H9 (cell line): ENCODE results near the gene OGFR. TPM values are rescaled to one million over a fixed set of nuclear protein-coding genes. Genes with fewer than 3 reads are reported as not detected.

Source experiments
- DNase-seq: peaks from one replicate; pipeline ENCODE4 v3.0.0-alpha.2; 2017
- H2AFZ ChIP-seq: one replicate; pipeline ENCODE4 v1.6.1; 2013; ENCODE audit warnings: mild to moderate bottlenecking, low read length, control low read depth, moderate library complexity
- H2AK5ac ChIP-seq: 2 replicates; pipeline ENCODE4 v1.6.1; 2013; ENCODE audit warnings: low read length, control low read depth, mixed read lengths; ENCODE audit not compliant: insufficient read length
- H2BK120ac ChIP-seq: one replicate; pipeline ENCODE4 v1.6.1; 2013; ENCODE audit warnings: low read depth, mild to moderate bottlenecking, low read length, control low read depth, inconsistent platforms; ENCODE audit not compliant: poor library complexity, severe bottlenecking
- H2BK12ac ChIP-seq: 2 replicates; pipeline ENCODE4 v1.6.1; 2013; ENCODE audit warnings: low read length, control low read depth, mixed read lengths, low read depth; ENCODE audit not compliant: insufficient read length
- H2BK15ac ChIP-seq: 2 replicates; pipeline ENCODE4 v1.6.1; 2013; ENCODE audit warnings: low read depth, low read length, control low read depth
- H2BK20ac ChIP-seq: one replicate; pipeline ENCODE4 v1.6.1; 2013; ENCODE audit warnings: low read depth, mild to moderate bottlenecking, low read length, control low read depth, inconsistent platforms; ENCODE audit not compliant: poor library complexity, severe bottlenecking
- H2BK5ac ChIP-seq: 2 replicates; pipeline ENCODE4 v1.6.1; 2013; ENCODE audit warnings: low read length, control low read depth, mixed read lengths; ENCODE audit not compliant: insufficient read length
- H3K14ac ChIP-seq: 2 replicates; pipeline ENCODE4 v1.6.1; 2013; ENCODE audit warnings: low read length, control low read depth; ENCODE audit not compliant: insufficient read depth
- H3K18ac ChIP-seq: 2 replicates; pipeline ENCODE4 v1.6.1; 2013; ENCODE audit warnings: low read depth, mild to moderate bottlenecking, mixed read lengths, low read length, control low read depth; ENCODE audit not compliant: insufficient read length
- H3K23ac ChIP-seq: 2 replicates; pipeline ENCODE4 v1.6.1; 2013; ENCODE audit warnings: low read length, control low read depth, mixed read lengths, low read depth; ENCODE audit not compliant: insufficient read length
- H3K23me2 ChIP-seq: 2 replicates; pipeline ENCODE4 v1.6.1; 2013; ENCODE audit warnings: low read depth, mild to moderate bottlenecking, mixed read lengths, low read length, control low read depth; ENCODE audit not compliant: insufficient read length, poor library complexity, severe bottlenecking
- H3K27ac ChIP-seq: 2 replicates; pipeline ENCODE4 v1.5.1; 2013; ENCODE audit warnings: low read length, control low read depth, mixed read lengths, low read depth; ENCODE audit not compliant: insufficient read length
- H3K27me3 ChIP-seq: 2 replicates; pipeline ENCODE4 v1.6.1; 2013; ENCODE audit warnings: low read length, control low read depth, inconsistent platforms; ENCODE audit not compliant: insufficient read depth
- H3K4ac ChIP-seq: 2 replicates; pipeline ENCODE4 v1.6.1; 2013; ENCODE audit warnings: low read depth, mild to moderate bottlenecking, control low read depth, inconsistent platforms, low read length, moderate library complexity
- H3K4me1 ChIP-seq: 2 replicates; pipeline ENCODE4 v1.6.1; 2013; ENCODE audit warnings: low read length, control low read depth, inconsistent platforms; ENCODE audit not compliant: insufficient read depth
- H3K4me2 ChIP-seq: 2 replicates; pipeline ENCODE4 v1.6.1; 2013; ENCODE audit warnings: low read length, control low read depth, mixed read lengths; ENCODE audit not compliant: insufficient read length, insufficient read depth
- H3K56ac ChIP-seq: 2 replicates; pipeline ENCODE4 v1.6.1; 2013; ENCODE audit warnings: low read depth, mild to moderate bottlenecking, mixed read lengths, low read length, control low read depth; ENCODE audit not compliant: insufficient read length
- H3K79me1 ChIP-seq: 2 replicates; pipeline ENCODE4 v1.6.1; 2013; ENCODE audit warnings: low read depth, mild to moderate bottlenecking, moderate library complexity, low read length, control low read depth, inconsistent platforms; ENCODE audit not compliant: insufficient read depth, poor library complexity, severe bottlenecking
- H3K79me2 ChIP-seq: 2 replicates; pipeline ENCODE4 v1.6.1; 2013; ENCODE audit warnings: low read length, control low read depth, inconsistent platforms; ENCODE audit not compliant: insufficient read depth
- H3K9ac ChIP-seq: 2 replicates; pipeline ENCODE4 v1.6.1; 2013; ENCODE audit warnings: low read length, control low read depth, mixed read lengths; ENCODE audit not compliant: insufficient read length; ENCODE audit errors: extremely low read depth
- H3K9me3 ChIP-seq: one replicate; pipeline ENCODE4 v1.6.1; 2013; ENCODE audit warnings: low read depth, low read length, inconsistent platforms; ENCODE audit not compliant: control insufficient read depth
- H3T11ph ChIP-seq: one replicate; pipeline ENCODE4 v1.6.1; 2013; ENCODE audit warnings: mild to moderate bottlenecking, low read length, control low read depth, inconsistent platforms
- H4K20me1 ChIP-seq: one replicate; pipeline ENCODE4 v1.6.1; 2013; ENCODE audit not compliant: control insufficient read depth, insufficient read length, insufficient read depth
- H4K5ac ChIP-seq: 2 replicates; pipeline ENCODE4 v1.6.1; 2013; ENCODE audit warnings: low read depth, mild to moderate bottlenecking, mixed read lengths, low read length, control low read depth; ENCODE audit not compliant: insufficient read length
- H4K8ac ChIP-seq: replicated peaks from 2 replicates; pipeline ENCODE4 v1.6.1; 2013; ENCODE audit warnings: low read length, control low read depth, mixed read lengths, low read depth; ENCODE audit not compliant: insufficient read length
- H4K91ac ChIP-seq: 2 replicates; pipeline ENCODE4 v1.6.1; 2013; ENCODE audit warnings: low read depth, mild to moderate bottlenecking, moderate library complexity, mixed read lengths, low read length, control low read depth; ENCODE audit not compliant: insufficient read length
- H3K27ac Mint-ChIP-seq, 3 experiments: 2 replicates in 2 of 3; 3 replicates in 1 of 3; pipeline ENCODE4 v1.8.0; 2020 to 2021; ENCODE audit warnings: mixed read lengths in 3 of 3, mild to moderate bottlenecking in 1 of 3, moderate library complexity in 1 of 3
- H3K27me3 Mint-ChIP-seq: 2 replicates; pipeline ENCODE4 v1.8.0; 2021; ENCODE audit warnings: low read depth, mild to moderate bottlenecking, moderate library complexity, mixed read lengths
- H3K36me3 Mint-ChIP-seq, 3 experiments: 2 replicates in 2 of 3; 3 replicates in 1 of 3; pipeline ENCODE4 v1.8.0; 2020 to 2021; ENCODE audit warnings: low read depth in 3 of 3, mixed read lengths in 3 of 3; ENCODE audit not compliant: insufficient read depth in 1 of 3
- H3K4me1 Mint-ChIP-seq, 2 experiments: 2 replicates each; pipeline ENCODE4 v1.8.0; 2020; ENCODE audit warnings: mixed read lengths in 2 of 2
- H3K4me3 Mint-ChIP-seq, 2 experiments: 2 replicates in 1 of 2; 3 replicates in 1 of 2; pipeline ENCODE4 v1.8.0; 2020 to 2021; ENCODE audit warnings: mild to moderate bottlenecking in 2 of 2, mixed read lengths in 2 of 2, moderate library complexity in 1 of 2
- H3K9me3 Mint-ChIP-seq, 2 experiments: 2 replicates in 1 of 2; 3 replicates in 1 of 2; pipeline ENCODE4 v1.8.0; 2020; ENCODE audit warnings: mild to moderate bottlenecking in 2 of 2, mixed read lengths in 2 of 2, moderate library complexity in 1 of 2
- WGBS: extraction: QIAGEN DNeasy Blood & Tissue Kit; methylation state at CpG from one replicate; pipeline ENCODE4 v1.1.7; 2013; ENCODE audit warnings: missing lambda C conversion rate, low lambda C conversion rate, mixed read lengths; ENCODE audit not compliant: insufficient read length; ENCODE audit errors: extremely low coverage; 5-methylcytosine and 5-hydroxymethylcytosine counted together
- total RNA-seq: library from RNA; stranded (reverse); gene quantifications from 2 replicates; pipeline ENCODE4 v1.2.1, GENCODE V29; 2021
- TF ChIP-seq, protein P1 (sequence below): fragments of 200-600 bp; sonication (generic); conservative IDR thresholded peaks from 3 replicates; pipeline ENCODE4 v1.8.0; 2021; ENCODE audit warnings: antibody characterized with exemption, mild to moderate bottlenecking

OGFR gene
- total RNA-seq, 1 experiment from 2014 or later: 33.1 TPM

DNA sequence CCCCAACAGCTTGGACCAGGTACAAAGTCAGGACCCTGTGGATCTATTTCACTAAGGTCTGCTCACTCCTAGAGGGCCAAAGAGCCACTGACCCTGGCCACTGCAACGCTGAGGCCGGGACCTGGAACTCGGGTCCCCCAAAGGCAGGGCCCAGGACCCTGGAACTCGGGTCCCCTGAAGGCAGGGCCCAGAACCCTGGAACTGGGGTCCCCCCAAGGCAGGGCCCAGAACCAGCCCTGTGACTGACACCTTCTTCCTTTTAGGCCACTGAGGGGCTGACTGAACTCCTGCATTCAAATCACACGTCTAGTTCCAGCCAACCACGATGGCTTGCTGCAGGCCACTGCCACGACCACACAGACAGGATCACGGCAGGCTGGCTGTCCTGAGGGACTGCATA is 47.6 kb downstream of the OGFR start:
- Histone ChIP-seq H3K27ac (no peak overlapping the region), H2BK12ac (no peak overlapping the region), H3K56ac (no peak overlapping the region), H2BK120ac (no peak overlapping the region), H4K91ac (no peak overlapping the region), H2BK5ac (no peak overlapping the region), H2AFZ (no peak overlapping the region), H3K14ac (no peak overlapping the region), H3K9ac (no peak overlapping the region), H3K79me1 (no peaks in the 10 kb centered on the region), H2AK5ac (no peak overlapping the region), H3K4me1 (no peaks in the 10 kb centered on the region), H3K23ac (no peak overlapping the region), H3K23me2 (no peaks in the 10 kb centered on the region), H3K27me3 (no peaks in the 10 kb centered on the region), H4K8ac (no peak overlapping the region), H4K20me1 (no peaks in the 10 kb centered on the region), H4K5ac (no peak overlapping the region), H2BK20ac (no peak overlapping the region), H3K4ac (no peak overlapping the region), H3K18ac (no peak overlapping the region), H2BK15ac (no peak overlapping the region), H3K79me2 (no peaks in the 10 kb centered on the region), H3K4me2 (no peak overlapping the region), H3K9me3 (no peaks in the 10 kb centered on the region), H3T11ph (no peak overlapping the region)
- no peak for DNase-seq
- no peak overlapping the region; a peak in 1 of 7 replicates for H3K27ac Mint-ChIP-seq
- TF ChIP-seq, protein P1, sequence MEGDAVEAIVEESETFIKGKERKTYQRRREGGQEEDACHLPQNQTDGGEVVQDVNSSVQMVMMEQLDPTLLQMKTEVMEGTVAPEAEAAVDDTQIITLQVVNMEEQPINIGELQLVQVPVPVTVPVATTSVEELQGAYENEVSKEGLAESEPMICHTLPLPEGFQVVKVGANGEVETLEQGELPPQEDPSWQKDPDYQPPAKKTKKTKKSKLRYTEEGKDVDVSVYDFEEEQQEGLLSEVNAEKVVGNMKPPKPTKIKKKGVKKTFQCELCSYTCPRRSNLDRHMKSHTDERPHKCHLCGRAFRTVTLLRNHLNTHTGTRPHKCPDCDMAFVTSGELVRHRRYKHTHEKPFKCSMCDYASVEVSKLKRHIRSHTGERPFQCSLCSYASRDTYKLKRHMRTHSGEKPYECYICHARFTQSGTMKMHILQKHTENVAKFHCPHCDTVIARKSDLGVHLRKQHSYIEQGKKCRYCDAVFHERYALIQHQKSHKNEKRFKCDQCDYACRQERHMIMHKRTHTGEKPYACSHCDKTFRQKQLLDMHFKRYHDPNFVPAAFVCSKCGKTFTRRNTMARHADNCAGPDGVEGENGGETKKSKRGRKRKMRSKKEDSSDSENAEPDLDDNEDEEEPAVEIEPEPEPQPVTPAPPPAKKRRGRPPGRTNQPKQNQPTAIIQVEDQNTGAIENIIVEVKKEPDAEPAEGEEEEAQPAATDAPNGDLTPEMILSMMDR: no peak
- WGBS: no CpG with 5 or more reads among the region's 8 CpGs
- no peak overlapping the region for H3K4me3 Mint-ChIP-seq
- peaks cover 24 to 60% (median 56%) of the 10 kb centered on the region in 3 experiments for H3K36me3 Mint-ChIP-seq
- H3K27me3 Mint-ChIP-seq: no peaks in the 10 kb centered on the region
- no peaks in the 10 kb centered on the region for H3K9me3 Mint-ChIP-seq
- peaks cover 0 to 11% of the 10 kb centered on the region in 2 experiments; a peak in 2 of 4 replicates for H3K4me1 Mint-ChIP-seq
